ENCODE data around the gene PARP12. TPM values are rescaled to one million over a fixed set of nuclear protein-coding genes. Genes with fewer than 3 reads are reported as not detected.

Gene PARP12
- total RNA-seq, 2 experiments from 2014 or later: 104 to 215 TPM

DNA sequence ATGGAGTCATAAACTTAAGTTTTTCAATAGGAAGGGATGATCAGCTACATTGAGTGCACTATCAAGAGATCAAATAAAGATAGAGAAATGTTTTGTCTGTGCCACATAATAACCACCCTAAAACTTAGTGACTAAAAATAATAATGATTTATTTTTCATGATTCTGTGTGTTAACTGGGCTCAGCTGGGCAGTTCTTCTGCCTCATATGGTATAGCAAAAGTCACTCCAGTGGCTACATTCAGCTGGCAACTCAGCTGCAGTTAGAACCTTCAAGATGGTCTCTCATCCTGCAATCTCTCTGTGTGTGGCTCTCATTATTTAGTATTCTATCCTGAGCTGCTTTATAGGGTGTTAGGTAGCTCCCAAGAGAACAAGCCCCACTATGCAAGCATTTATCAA is 7.8 kb upstream of the PARP12 start:
- H3K9me3 Mint-ChIP-seq (ENCODE audit: low read depth): peaks cover 24% of the 10 kb centered on the region
- no peak overlapping the region for H3K4me3 Mint-ChIP-seq
- CTCF ChIA-PET: no interaction called here
- ATAC-seq (no peak), DNase-seq (no peak)
- no peaks in the 10 kb centered on the region for H3K4me1 Mint-ChIP-seq
- peaks cover 11% of the 10 kb centered on the region for H3K27me3 Mint-ChIP-seq
- peaks cover 23% of the 10 kb centered on the region for H3K36me3 Mint-ChIP-seq
- H3K27ac Mint-ChIP-seq: no peak overlapping the region

- CTCF ChIA-PET: no interaction called here
- Mint-ChIP-seq H3K4me1 (no peaks in the 10 kb centered on the region), H3K27ac (no peak overlapping the region), H3K4me3 (no peak overlapping the region), H3K27me3 (peaks cover 8% of the 10 kb centered on the region), H3K9me3 (ENCODE audit: low read depth) (peaks cover 24% of the 10 kb centered on the region), H3K36me3 (peaks cover 25% of the 10 kb centered on the region)
- no peak for ATAC-seq
- no peak for DNase-seq
Observed at GRCh38 chr7:140069298-140069949, 6.7 kb upstream of the PARP12 start.

DNA sequence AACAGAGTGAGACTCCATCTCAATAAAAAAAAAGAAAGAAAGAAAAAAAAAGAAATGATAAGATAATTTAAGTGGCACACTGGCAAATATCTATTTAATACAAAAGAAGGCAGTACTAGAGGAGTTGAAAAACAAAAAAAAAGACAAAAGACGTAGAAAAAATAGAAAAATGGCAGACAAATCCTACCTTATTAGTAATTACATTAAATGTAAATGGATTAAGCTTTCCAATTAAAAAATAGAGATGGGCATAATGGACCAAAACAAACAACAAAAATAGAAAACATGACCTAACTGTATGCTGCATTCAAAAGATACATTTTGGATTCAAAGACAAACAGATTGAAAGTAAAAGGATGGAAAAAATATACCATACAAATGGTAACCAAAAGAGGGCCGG is 5.3 kb upstream of the PARP12 start:
- Mint-ChIP-seq H3K36me3 (peaks cover 27% of the 10 kb centered on the region), H3K27me3 (peaks cover 4% of the 10 kb centered on the region), H3K4me3 (no peak overlapping the region), H3K4me1 (peaks cover 7% of the 10 kb centered on the region), H3K27ac (no peak overlapping the region), H3K9me3 (ENCODE audit: low read depth) (peaks cover 24% of the 10 kb centered on the region)
- CTCF ChIA-PET: no interaction called here
- ATAC-seq (no peak), DNase-seq (no peak)

- Mint-ChIP-seq H3K27ac (no peak overlapping the region), H3K36me3 (peaks cover 27% of the 10 kb centered on the region), H3K4me3 (no peak overlapping the region), H3K9me3 (ENCODE audit: low read depth) (peaks cover 24% of the 10 kb centered on the region), H3K4me1 (peaks cover 7% of the 10 kb centered on the region), H3K27me3 (peaks cover under 1% of the 10 kb centered on the region)
- ATAC-seq (no peak), DNase-seq (no peak)
- CTCF ChIA-PET: no interaction called here
Observed at GRCh38 chr7:140067052-140067451, 4.3 kb upstream of the PARP12 start.

GRCh38 chr7:140062118-140062527 is 628 bp downstream of the PARP12 start:
- Mint-ChIP-seq H3K4me1 (peaks cover 44% of the 10 kb centered on the region), H3K4me3 (peak overlapping the region; percentile 87), H3K9me3 (ENCODE audit: low read depth) (peaks cover 13% of the 10 kb centered on the region), H3K36me3 (peaks cover 59% of the 10 kb centered on the region), H3K27me3 (no peaks in the 10 kb centered on the region), H3K27ac (peak overlapping the region; percentile 94)
- DNase-seq: peak; percentile 63
- peak; percentile 27 for ATAC-seq
- CTCF ChIA-PET: no interaction called here

- peaks cover 9% of the 10 kb centered on the region for H3K9me3 Mint-ChIP-seq (ENCODE audit: low read depth)
- H3K27me3 Mint-ChIP-seq: no peaks in the 10 kb centered on the region
- peaks cover 59% of the 10 kb centered on the region for H3K36me3 Mint-ChIP-seq
- H3K27ac Mint-ChIP-seq: peak overlapping the region; percentile 94
- H3K4me3 Mint-ChIP-seq: peak overlapping the region; percentile 87
- ATAC-seq (no peak), DNase-seq (no peak)
- CTCF ChIA-PET: no interaction called here
- peaks cover 49% of the 10 kb centered on the region for H3K4me1 Mint-ChIP-seq
Observed at GRCh38 chr7:140061607-140061930, 1.2 kb downstream of the PARP12 start.

GRCh38 chr7:140060788-140061606 is 1.8 kb downstream of the PARP12 start:
- DNase-seq (no peak), ATAC-seq (no peak)
- Mint-ChIP-seq H3K4me3 (peak overlapping the region; percentile 87), H3K36me3 (peaks cover 59% of the 10 kb centered on the region), H3K4me1 (peaks cover 54% of the 10 kb centered on the region), H3K27ac (peak overlapping the region; percentile 94), H3K27me3 (no peaks in the 10 kb centered on the region), H3K9me3 (ENCODE audit: low read depth) (peaks cover 3% of the 10 kb centered on the region)
- CTCF ChIA-PET: interaction anchor here (1.4 to 1.8 kb wide), 3 partner anchors 12 to 243 kb away, joined by 3 to 5 read pairs (median 4); no protein-coding TSS in a partner anchor

- CTCF ChIA-PET: interaction anchor here (0.6 to 1.8 kb wide), 5 partner anchors 11 to 243 kb away, joined by 3 to 5 read pairs (median 3); no protein-coding TSS in a partner anchor
- no peak for DNase-seq
- peaks cover 59% of the 10 kb centered on the region for H3K36me3 Mint-ChIP-seq
- H3K27me3 Mint-ChIP-seq: no peaks in the 10 kb centered on the region
- no peak for ATAC-seq
- H3K9me3 Mint-ChIP-seq (ENCODE audit: low read depth): no peaks in the 10 kb centered on the region
- peak overlapping the region; percentile 87 for H3K4me3 Mint-ChIP-seq
- H3K4me1 Mint-ChIP-seq: peaks cover 62% of the 10 kb centered on the region
- H3K27ac Mint-ChIP-seq: peak overlapping the region; percentile 94
Observed at GRCh38 chr7:140060243-140060630, 2.5 kb downstream of the PARP12 start.

DNA sequence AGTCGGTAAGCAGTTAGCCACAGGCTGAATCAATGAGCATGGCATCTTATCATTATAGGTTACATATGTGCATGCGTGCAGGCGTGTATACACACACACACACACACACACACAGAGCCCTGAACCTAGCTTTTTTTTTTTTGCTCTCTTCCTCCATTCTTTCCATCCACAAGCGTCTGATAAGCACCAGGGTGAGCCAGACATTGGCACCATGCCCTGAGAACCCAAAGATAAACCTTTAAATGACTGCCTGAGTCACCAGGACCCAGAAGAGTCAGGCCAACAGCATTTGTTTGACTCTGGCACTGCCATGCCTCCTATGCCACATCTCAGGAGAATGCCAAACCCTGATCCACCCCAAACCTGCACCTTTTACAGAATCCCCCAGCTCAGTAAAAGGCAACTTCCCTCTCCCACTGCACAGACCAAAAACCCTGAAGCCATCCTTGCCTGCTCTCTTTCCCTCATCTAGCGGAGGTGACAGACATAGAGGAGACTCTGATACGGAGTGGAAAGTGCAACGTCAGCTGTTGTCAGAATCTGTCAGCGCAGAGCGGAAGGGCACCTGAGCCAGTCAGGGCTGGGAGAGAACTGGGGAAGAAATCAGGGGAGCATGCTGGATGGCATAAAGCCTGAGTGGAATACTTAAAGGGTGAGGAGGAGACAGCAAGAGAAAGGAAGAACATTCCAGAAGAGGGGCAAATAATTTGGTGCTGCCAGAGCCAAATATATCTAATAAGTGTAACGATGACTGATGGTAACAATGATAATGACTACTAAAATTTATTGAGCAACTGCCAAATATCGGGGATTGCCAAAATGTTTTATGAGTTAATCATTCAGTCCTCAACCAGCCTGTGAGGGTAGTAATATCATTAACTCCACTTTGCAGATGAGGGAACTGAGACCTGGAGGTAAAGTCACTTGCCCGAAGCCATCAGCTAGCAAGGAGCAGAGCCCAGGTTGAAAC is 3.2 kb downstream of the PARP12 start:
- Mint-ChIP-seq H3K4me3 (peak overlapping the region; percentile 87), H3K4me1 (peaks cover 69% of the 10 kb centered on the region), H3K9me3 (ENCODE audit: low read depth) (no peaks in the 10 kb centered on the region), H3K36me3 (peaks cover 64% of the 10 kb centered on the region), H3K27ac (peak overlapping the region; percentile 40), H3K27me3 (no peaks in the 10 kb centered on the region)
- DNase-seq (no peak), ATAC-seq (no peak)
- CTCF ChIA-PET: interaction anchor here (0.6 to 1.8 kb wide), 5 partner anchors 10 to 244 kb away, joined by 3 to 5 read pairs (median 3); no protein-coding TSS in a partner anchor

GRCh38 chr7:140058517-140058916 is 4.2 kb downstream of the PARP12 start:
- H3K27me3 Mint-ChIP-seq: no peaks in the 10 kb centered on the region
- CTCF ChIA-PET: no interaction called here
- peaks cover 76% of the 10 kb centered on the region for H3K4me1 Mint-ChIP-seq
- no peak overlapping the region for H3K4me3 Mint-ChIP-seq
- H3K27ac Mint-ChIP-seq: peak overlapping the region; percentile 12
- DNase-seq (no peak), ATAC-seq (no peak)
- H3K36me3 Mint-ChIP-seq: peaks cover 73% of the 10 kb centered on the region
- no peaks in the 10 kb centered on the region for H3K9me3 Mint-ChIP-seq (ENCODE audit: low read depth)

DNA sequence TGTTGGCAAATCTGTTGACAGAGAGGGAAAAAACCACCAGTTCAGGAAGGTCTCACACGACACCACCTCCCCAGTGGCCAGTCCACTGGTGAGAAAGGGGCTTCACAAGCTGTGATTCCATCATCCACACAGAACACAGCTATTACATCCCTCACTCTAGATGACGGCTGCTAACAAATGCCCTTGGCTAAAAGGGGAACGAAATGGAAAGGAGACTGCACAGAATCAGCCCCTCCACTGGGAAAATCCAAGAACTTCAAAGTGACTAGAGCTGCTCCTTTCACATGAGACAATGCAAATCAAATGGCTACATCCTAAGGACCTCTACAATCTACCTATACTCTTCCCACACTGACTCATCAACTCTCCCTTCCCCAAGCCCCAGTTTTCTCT is 5.6 kb downstream of the PARP12 start:
- ATAC-seq (no peak), DNase-seq (no peak)
- CTCF ChIA-PET: interaction anchor here (1.4 kb wide), 1 partner anchor 247 kb away, joined by 4 read pairs; no protein-coding TSS in a partner anchor
- H3K36me3 Mint-ChIP-seq: peaks cover 85% of the 10 kb centered on the region
- H3K4me3 Mint-ChIP-seq: no peak overlapping the region
- no peaks in the 10 kb centered on the region for H3K9me3 Mint-ChIP-seq (ENCODE audit: low read depth)
- H3K4me1 Mint-ChIP-seq: peaks cover 78% of the 10 kb centered on the region
- H3K27me3 Mint-ChIP-seq: no peaks in the 10 kb centered on the region
- H3K27ac Mint-ChIP-seq: no peak overlapping the region

DNA sequence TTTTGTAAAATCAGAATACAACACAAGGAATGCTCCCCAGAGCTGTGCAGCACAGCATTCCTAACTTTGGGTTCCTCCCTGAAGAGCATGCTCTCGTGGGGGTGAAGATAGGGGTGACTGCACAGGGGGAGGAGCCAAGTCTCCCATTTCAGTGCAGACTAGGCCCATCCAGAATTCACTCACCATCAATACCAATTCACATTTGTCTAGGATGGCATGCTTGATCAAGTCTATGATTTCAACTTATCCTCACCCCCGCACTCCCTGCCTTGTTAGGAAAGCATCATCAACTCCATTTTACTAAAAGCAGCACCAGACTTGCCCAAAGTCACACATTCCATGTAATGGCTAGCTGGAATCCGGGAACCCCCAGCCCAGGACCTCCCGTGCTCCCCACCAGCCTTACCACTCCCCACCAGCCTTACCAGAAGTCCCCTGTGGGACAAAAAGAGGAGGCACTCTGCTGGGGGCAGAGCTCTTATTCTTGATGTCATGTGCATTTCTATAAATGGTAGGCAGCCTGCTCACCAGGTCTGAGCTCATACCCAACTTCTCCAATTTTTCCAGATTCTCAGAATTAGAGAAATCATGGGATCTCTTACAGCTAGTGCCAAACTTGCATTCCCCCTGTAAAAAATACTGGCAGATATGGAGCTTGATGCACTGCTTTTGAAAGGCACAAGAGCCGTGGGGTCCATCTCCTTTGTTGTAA is 6.2 kb downstream of the PARP12 start:
- Mint-ChIP-seq H3K4me3 (no peak overlapping the region), H3K27me3 (no peaks in the 10 kb centered on the region), H3K4me1 (peaks cover 81% of the 10 kb centered on the region), H3K27ac (no peak overlapping the region), H3K9me3 (ENCODE audit: low read depth) (no peaks in the 10 kb centered on the region), H3K36me3 (peaks cover 90% of the 10 kb centered on the region)
- ATAC-seq (no peak), DNase-seq (no peak)
- CTCF ChIA-PET: interaction anchor here (1.4 kb wide), 1 partner anchor 247 kb away, joined by 4 read pairs; no protein-coding TSS in a partner anchor
